Sigmoid colon (tissue), 4 donors: ENCODE data around the gene MSH5.

Experiments
- EP300 ChIP-seq, 4 donors: sonication (generic); formaldehyde crosslinking; IDR thresholded peaks; one replicate each; pipeline ENCODE4 v1.6.1; 2017; ENCODE audit warnings: antibody characterized with exemption in 4 of 4
- POLR2A ChIP-seq, 2 donors: fragments of 450-650 bp; IDR thresholded peaks; one replicate each; pipeline ENCODE4 v1.6.1; 2016; ENCODE audit warnings: antibody characterized with exemption in 2 of 2, mild to moderate bottlenecking in 2 of 2, moderate library complexity in 2 of 2
- TF ChIP-seq, protein P1 (sequence below), 4 experiments: fragments of 450-650 bp in 3 of 4; fragments of 200-600 bp in 1 of 4; IDR thresholded peaks; one replicate each; pipeline ENCODE4 v1.5.1; 2016 to 2019; ENCODE audit warnings: antibody characterized with exemption in 4 of 4, mild to moderate bottlenecking in 3 of 4, moderate library complexity in 2 of 4

GRCh38 chr6:31765559-31765909 is 25.7 kb downstream of the MSH5 start:
- TF ChIP-seq POLR2A (IDR thresholded peaks at IDR 0.05) (no peak), EP300 (IDR thresholded peaks at IDR 0.05) (no peak)
- TF ChIP-seq, protein P1, sequence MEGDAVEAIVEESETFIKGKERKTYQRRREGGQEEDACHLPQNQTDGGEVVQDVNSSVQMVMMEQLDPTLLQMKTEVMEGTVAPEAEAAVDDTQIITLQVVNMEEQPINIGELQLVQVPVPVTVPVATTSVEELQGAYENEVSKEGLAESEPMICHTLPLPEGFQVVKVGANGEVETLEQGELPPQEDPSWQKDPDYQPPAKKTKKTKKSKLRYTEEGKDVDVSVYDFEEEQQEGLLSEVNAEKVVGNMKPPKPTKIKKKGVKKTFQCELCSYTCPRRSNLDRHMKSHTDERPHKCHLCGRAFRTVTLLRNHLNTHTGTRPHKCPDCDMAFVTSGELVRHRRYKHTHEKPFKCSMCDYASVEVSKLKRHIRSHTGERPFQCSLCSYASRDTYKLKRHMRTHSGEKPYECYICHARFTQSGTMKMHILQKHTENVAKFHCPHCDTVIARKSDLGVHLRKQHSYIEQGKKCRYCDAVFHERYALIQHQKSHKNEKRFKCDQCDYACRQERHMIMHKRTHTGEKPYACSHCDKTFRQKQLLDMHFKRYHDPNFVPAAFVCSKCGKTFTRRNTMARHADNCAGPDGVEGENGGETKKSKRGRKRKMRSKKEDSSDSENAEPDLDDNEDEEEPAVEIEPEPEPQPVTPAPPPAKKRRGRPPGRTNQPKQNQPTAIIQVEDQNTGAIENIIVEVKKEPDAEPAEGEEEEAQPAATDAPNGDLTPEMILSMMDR (IDR thresholded peaks at IDR 0.05), result no peak
